NT2/D1 (cell line): ENCODE data around the gene FGF19.
A peak's percentile ranks its signal among the peaks of the same experiment; 100 is the strongest.

Source experiments
- DNase-seq: peaks from one replicate; pipeline ENCODE4 v3.0.0-alpha.2; 2011; ENCODE audit warnings: low read depth, low spot score
- H3K27me3 ChIP-seq: 2 replicates; pipeline ENCODE4 v1.6.0; 2011; ENCODE audit warnings: mild to moderate bottlenecking; ENCODE audit not compliant: insufficient read length, insufficient read depth
- H3K36me3 ChIP-seq: 2 replicates; pipeline ENCODE4 v1.6.1; 2011; ENCODE audit warnings: mild to moderate bottlenecking, low read length, mixed read lengths; ENCODE audit not compliant: insufficient read depth, insufficient read length
- H3K4me1 ChIP-seq: 2 replicates; pipeline ENCODE4 v1.5.1; 2011; ENCODE audit not compliant: insufficient read depth, insufficient read length
- H3K4me3 ChIP-seq: 2 replicates; pipeline ENCODE4 v1.5.1; 2011; ENCODE audit warnings: low read depth; ENCODE audit not compliant: insufficient read length
- H3K9ac ChIP-seq: 2 replicates; pipeline ENCODE4 v1.6.0; 2011; ENCODE audit warnings: low read depth; ENCODE audit not compliant: insufficient read length
- H3K9me3 ChIP-seq: 2 replicates; pipeline ENCODE4 v1.5.1; 2011; ENCODE audit warnings: mild to moderate bottlenecking, low read length; ENCODE audit not compliant: insufficient read depth
- SUZ12 ChIP-seq: IDR thresholded peaks from 2 replicates; pipeline ENCODE4 v1.6.1; 2011; ENCODE audit not compliant: insufficient read length, insufficient read depth; ENCODE audit errors: extremely low read depth
- YY1 ChIP-seq: IDR thresholded peaks from 2 replicates; pipeline ENCODE4 v1.6.1; 2011; ENCODE audit not compliant: insufficient read length, insufficient read depth
- ZNF274 ChIP-seq: IDR thresholded peaks from 2 replicates; pipeline ENCODE4 v1.6.1; 2011; ENCODE audit warnings: mild to moderate bottlenecking, low read depth, low read length

Gene FGF19

DNA sequence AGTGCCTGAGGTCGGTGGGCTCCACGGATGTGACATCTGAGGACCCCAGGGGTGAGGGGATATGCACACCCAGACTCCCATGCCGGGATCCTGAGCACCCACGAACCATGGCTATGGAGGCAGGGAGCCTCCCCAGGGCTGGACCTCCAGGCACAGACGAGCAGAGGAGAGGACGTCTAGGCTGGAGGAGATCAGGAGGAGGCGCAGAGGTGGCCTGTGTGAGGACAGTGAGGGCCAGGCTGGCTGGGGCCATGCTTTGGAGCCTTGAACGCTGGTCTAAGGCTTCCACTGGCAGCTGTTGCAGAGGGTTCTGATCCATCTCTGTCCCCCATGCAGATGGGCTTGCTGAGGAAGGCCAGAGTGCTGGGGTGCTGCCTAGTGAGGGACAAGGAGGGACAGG lies 42.3 kb upstream of the FGF19 start:
- no peaks in the 10 kb centered on the region for H3K27me3 ChIP-seq
- no peaks in the 10 kb centered on the region for H3K9me3 ChIP-seq
- H3K36me3 ChIP-seq: no peaks in the 10 kb centered on the region
- no peak overlapping the region for H3K4me3 ChIP-seq
- TF ChIP-seq YY1 (no peak), SUZ12 (no peak), ZNF274 (no peak)
- no peak overlapping the region for H3K9ac ChIP-seq
- DNase-seq: no peak
- peaks cover 20% of the 10 kb centered on the region for H3K4me1 ChIP-seq

DNA sequence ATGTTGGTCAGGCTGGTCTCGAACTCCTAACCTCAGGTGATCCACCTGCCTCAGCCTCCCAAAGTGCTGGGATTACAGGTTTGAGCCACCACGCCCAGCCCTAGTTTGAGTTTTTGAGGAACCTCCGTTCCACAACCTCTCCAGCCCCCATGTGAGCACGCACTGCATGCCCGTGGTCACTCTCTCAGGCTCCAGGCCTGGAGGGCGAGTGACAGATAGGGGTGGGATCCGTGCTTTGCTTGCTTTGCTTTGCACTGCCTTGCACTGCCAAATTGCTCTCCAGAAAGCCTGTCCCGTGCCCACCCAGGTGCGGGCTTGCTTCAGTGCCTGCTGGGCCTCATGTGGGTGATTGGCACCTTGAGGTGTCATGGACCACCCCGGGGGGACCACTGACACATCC lies 41.4 kb upstream of the FGF19 start:
- Histone ChIP-seq H3K4me1 (peaks cover 14% of the 10 kb centered on the region), H3K9me3 (no peaks in the 10 kb centered on the region), H3K36me3 (no peaks in the 10 kb centered on the region), H3K4me3 (no peak overlapping the region), H3K27me3 (no peaks in the 10 kb centered on the region), H3K9ac (no peak overlapping the region)
- DNase-seq: no peak
- TF ChIP-seq ZNF274 (no peak), SUZ12 (no peak), YY1 (no peak)

DNA sequence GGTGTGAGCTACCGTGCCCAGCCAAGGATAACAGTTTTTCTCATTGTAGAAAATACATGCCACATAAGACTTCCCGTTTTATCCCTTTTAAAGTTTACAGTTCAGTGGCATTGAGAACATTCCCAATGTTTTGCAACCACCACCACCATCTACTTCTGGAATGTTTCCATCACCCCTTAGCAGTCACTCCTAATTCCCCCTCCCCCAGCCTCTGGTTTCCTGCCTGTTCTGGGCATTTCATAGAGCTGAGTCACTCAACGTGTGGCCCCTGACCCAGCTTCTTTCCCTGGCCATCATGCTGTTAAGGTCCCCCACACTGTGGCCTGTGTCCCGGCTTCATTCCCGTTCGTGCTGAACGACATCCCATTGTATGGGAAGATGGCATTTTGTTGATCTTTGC lies 40.6 kb upstream of the FGF19 start:
- Histone ChIP-seq H3K27me3 (no peaks in the 10 kb centered on the region), H3K4me1 (peaks cover 10% of the 10 kb centered on the region), H3K4me3 (no peak overlapping the region), H3K36me3 (no peaks in the 10 kb centered on the region), H3K9me3 (no peaks in the 10 kb centered on the region), H3K9ac (no peak overlapping the region)
- DNase-seq: peak; percentile 78
- TF ChIP-seq ZNF274 (no peak), SUZ12 (no peak), YY1 (no peak)

DNA sequence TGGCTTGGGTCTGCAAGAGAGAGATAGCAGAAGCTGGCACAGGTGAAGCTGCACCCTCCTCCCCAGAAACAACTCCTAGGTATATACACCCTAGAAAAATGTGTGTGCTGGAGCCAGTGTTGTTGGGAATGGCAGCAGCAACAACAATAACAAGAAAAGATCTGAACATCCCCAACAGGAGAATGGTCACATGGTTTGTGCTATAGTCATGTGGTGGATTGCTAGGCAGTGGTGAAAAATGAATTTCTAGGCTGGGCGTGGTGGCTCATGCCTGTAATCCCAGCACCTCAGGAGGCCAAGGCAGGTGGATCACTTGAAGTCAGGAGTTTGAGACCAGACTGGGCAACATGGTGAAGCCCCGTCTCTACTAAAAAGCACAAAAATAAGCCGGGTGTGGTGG lies 31.0 kb upstream of the FGF19 start:
- H3K36me3 ChIP-seq: no peaks in the 10 kb centered on the region

DNA sequence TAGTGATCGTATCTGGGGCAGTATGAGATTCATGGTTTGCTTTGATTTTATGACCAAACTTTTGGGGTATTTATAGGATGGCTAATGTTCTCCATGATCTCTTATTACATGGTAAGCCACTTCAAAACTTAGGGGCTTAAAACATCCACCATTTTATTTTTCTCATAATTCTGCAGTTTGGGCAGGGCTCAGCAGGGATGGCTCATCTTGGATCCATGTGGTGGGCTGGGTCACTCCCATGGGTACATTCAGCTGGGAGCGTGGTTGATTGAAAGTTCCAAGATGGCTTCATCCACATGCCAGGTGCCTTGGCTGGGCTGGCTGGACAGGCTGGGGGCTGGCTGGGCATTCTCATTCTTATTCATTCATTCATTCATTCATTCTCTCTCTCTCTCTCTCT lies 30.5 kb upstream of the FGF19 start:
- Histone ChIP-seq H3K36me3 (no peaks in the 10 kb centered on the region), H3K4me1 (no peaks in the 10 kb centered on the region), H3K9ac (no peak overlapping the region), H3K9me3 (peaks cover 26% of the 10 kb centered on the region), H3K27me3 (peaks cover 3% of the 10 kb centered on the region), H3K4me3 (no peak overlapping the region)
- no peak for DNase-seq
- no peak for TF ChIP-seq ZNF274
- TF ChIP-seq SUZ12: no peak
- TF ChIP-seq YY1: no peak

More for the DNA sequence above, 31.0 kb upstream of the FGF19 start:
- Histone ChIP-seq H3K4me1 (no peaks in the 10 kb centered on the region), H3K27me3 (no peaks in the 10 kb centered on the region), H3K9ac (no peak overlapping the region), H3K4me3 (no peak overlapping the region), H3K9me3 (peaks cover 26% of the 10 kb centered on the region)
- no peak for DNase-seq
- TF ChIP-seq SUZ12 (no peak), ZNF274 (no peak), YY1 (no peak)

DNA sequence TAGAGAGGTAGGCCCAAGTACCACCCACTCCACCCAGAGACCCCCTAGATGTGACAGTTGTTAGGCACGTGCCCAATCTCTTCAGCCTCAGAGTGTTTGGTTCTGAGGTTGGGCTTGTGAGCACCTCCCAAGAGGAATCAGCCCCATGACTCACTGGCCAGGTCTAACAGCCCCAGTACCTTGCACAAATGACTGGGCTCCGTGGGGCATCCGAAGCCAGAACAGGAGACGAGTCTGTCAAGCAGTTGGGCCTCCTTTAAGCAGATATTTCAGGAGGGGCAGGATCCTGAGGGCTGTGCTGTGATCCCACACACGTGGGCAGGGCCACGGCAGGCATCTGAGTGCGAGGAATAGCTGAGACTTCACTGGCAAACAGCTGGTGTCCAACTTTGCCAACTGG lies 29.1 kb upstream of the FGF19 start:
- Histone ChIP-seq H3K9ac (no peak overlapping the region), H3K4me1 (no peaks in the 10 kb centered on the region), H3K27me3 (peaks cover 3% of the 10 kb centered on the region), H3K4me3 (no peak overlapping the region), H3K36me3 (no peaks in the 10 kb centered on the region), H3K9me3 (peaks cover 14% of the 10 kb centered on the region)
- DNase-seq: no peak
- TF ChIP-seq SUZ12 (no peak), ZNF274 (no peak)

DNA sequence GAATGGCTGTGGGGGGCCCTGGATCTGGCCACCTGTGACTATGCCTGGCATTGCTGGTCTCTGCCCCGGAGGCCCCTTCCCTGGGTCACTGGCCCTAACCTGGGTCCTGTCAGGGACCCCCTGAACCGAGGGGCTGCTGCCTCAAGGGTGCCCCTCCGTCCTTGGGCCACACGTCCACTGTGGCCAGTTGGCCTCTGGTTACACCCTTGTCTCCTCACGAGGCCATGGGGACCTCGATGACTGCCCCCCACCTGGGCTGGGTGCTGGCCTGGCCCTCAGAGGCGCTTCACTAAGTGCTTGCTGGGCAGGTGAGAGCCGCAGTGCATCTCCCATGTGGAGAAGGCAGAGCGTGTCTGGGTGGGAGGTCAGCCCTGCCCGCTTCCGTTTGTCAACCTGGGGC lies 27.3 kb upstream of the FGF19 start:
- no peak for TF ChIP-seq ZNF274
- no peak for TF ChIP-seq SUZ12
- TF ChIP-seq YY1: no peak
- H3K27me3 ChIP-seq: peaks cover 3% of the 10 kb centered on the region
- H3K9me3 ChIP-seq: peaks cover 14% of the 10 kb centered on the region
- no peak overlapping the region for H3K9ac ChIP-seq
- no peaks in the 10 kb centered on the region for H3K36me3 ChIP-seq
- peaks cover 4% of the 10 kb centered on the region for H3K4me1 ChIP-seq
- DNase-seq: no peak
- H3K4me3 ChIP-seq: no peak overlapping the region

DNA sequence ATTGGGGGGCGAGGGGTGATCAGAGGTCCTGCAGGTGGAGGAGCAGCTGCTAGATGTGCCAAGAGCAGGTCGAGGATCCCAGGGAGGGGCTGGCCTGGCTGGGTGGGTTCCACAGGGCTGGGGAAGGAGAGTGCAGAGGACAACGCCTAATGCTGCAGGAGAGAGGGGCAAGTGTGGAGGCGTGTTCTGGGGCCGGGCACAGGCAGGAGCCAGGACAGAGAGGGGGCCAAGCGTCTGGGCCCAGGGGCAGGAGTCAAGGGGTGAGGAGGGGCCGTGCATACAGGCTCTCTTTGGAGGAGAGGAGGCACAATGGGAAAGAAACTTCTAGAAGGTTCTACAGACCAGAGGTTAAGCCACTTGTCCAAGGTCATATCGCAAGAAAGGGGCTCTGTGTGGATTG lies 26.7 kb upstream of the FGF19 start:
- no peak overlapping the region for H3K9ac ChIP-seq
- no peak for DNase-seq
- H3K4me1 ChIP-seq: peaks cover 5% of the 10 kb centered on the region
- no peak overlapping the region for H3K4me3 ChIP-seq
- no peak for TF ChIP-seq ZNF274
- H3K9me3 ChIP-seq: peaks cover 14% of the 10 kb centered on the region
- peaks cover 3% of the 10 kb centered on the region for H3K27me3 ChIP-seq
- H3K36me3 ChIP-seq: no peaks in the 10 kb centered on the region
